Measurements from ENCODE around the gene RBMS3. TPM values are rescaled to one million over a fixed set of nuclear protein-coding genes. Genes with fewer than 3 reads are reported as not detected.

RBMS3 gene
- total RNA-seq, 1 donor from 2014 or later, result 0.47 TPM

GRCh38 chr3:29958816-29959215 is 677.9 kb downstream of the RBMS3 start:
- H3K27ac ChIP-seq, result no peak overlapping the region
- no peaks in the 10 kb centered on the region for H3K9me3 ChIP-seq (ENCODE audit: low read depth)
- TF ChIP-seq CTCF (IDR thresholded peaks at IDR 0.05), result no peak
- no peaks in the 10 kb centered on the region for H3F3A ChIP-seq (ENCODE audit: low read depth)
- no peak overlapping the region for H3K9ac ChIP-seq
- no peaks in the 10 kb centered on the region for H3K27me3 Mint-ChIP-seq (ENCODE audit: insufficient read depth, low read depth)
- peaks cover 4% of the 10 kb centered on the region for H3K36me3 Mint-ChIP-seq
- H3K79me2 ChIP-seq (ENCODE audit: low read depth), result no peaks in the 10 kb centered on the region
- peaks cover 11% of the 10 kb centered on the region for H3K4me1 ChIP-seq
- no peak overlapping the region for H2AFZ ChIP-seq (replicated peaks)
- H3K4me1 Mint-ChIP-seq, result peaks cover 10% of the 10 kb centered on the region
- H3K36me3 ChIP-seq, result no peaks in the 10 kb centered on the region
- no peak for DNase-seq (ENCODE audit: low spot score)
- no peak overlapping the region for H3K4me3 Mint-ChIP-seq
- no peak overlapping the region for H3K4me2 ChIP-seq
- H3K27ac Mint-ChIP-seq, result peak overlapping the region; percentile 9
- no peak overlapping the region for H3K4me3 ChIP-seq
- no peaks in the 10 kb centered on the region for H4K20me1 ChIP-seq (ENCODE audit: low read depth)
- H3K27me3 ChIP-seq, result no peaks in the 10 kb centered on the region
- H3K9me3 Mint-ChIP-seq, result peaks cover 18% of the 10 kb centered on the region

- H3K9ac ChIP-seq, result no peak overlapping the region
- H3K36me3 Mint-ChIP-seq, result peaks cover 7% of the 10 kb centered on the region
- peaks cover 19% of the 10 kb centered on the region for H3K9me3 Mint-ChIP-seq
- H3K27ac ChIP-seq, result no peak overlapping the region
- peaks cover 9% of the 10 kb centered on the region for H3K9me3 ChIP-seq (ENCODE audit: low read depth)
- H3K27me3 ChIP-seq, result no peaks in the 10 kb centered on the region
- peaks cover 5% of the 10 kb centered on the region for H3K36me3 ChIP-seq
- DNase-seq (ENCODE audit: low spot score), result no peak
- peaks cover 22% of the 10 kb centered on the region for H3K4me1 ChIP-seq
- peaks cover 2% of the 10 kb centered on the region for H3K27me3 Mint-ChIP-seq (ENCODE audit: insufficient read depth, low read depth)
- no peaks in the 10 kb centered on the region for H4K20me1 ChIP-seq (ENCODE audit: low read depth)
- H3F3A ChIP-seq (ENCODE audit: low read depth), result peaks cover 28% of the 10 kb centered on the region
- no peak overlapping the region for H3K4me3 Mint-ChIP-seq
- peak overlapping the region; percentile 15 for H3K4me2 ChIP-seq
- peaks cover 15% of the 10 kb centered on the region for H3K4me1 Mint-ChIP-seq
- peak overlapping the region; percentile 74 for H3K27ac Mint-ChIP-seq
- H3K79me2 ChIP-seq (ENCODE audit: low read depth), result no peaks in the 10 kb centered on the region
- H2AFZ ChIP-seq (replicated peaks), result no peak overlapping the region
- no peak overlapping the region for H3K4me3 ChIP-seq
- TF ChIP-seq EZH2 (IDR thresholded peaks at IDR 0.05) (no peak), EZH2phosphoT487 (IDR thresholded peaks at IDR 0.05) (no peak), CTCF (IDR thresholded peaks at IDR 0.05) (no peak)
These were observed 691.0 kb downstream of the RBMS3 start for GRCh38 chr3:29971895-29972294.

- H2AFZ ChIP-seq (replicated peaks), result no peak overlapping the region
- TF ChIP-seq EZH2 (IDR thresholded peaks at IDR 0.05), result no peak
- no peak for TF ChIP-seq EZH2phosphoT487 (IDR thresholded peaks at IDR 0.05)
- TF ChIP-seq CTCF (IDR thresholded peaks at IDR 0.05), result no peak
- H3K4me1 Mint-ChIP-seq, result peaks cover 15% of the 10 kb centered on the region
- peak overlapping the region; percentile 36 for H3K27ac ChIP-seq
- no peak overlapping the region for H3K9ac ChIP-seq
- H3K27me3 Mint-ChIP-seq (ENCODE audit: insufficient read depth, low read depth), result peaks cover 2% of the 10 kb centered on the region
- no peak overlapping the region for H3K4me3 ChIP-seq
- H3K79me2 ChIP-seq (ENCODE audit: low read depth), result no peaks in the 10 kb centered on the region
- peak; percentile 54 for DNase-seq (ENCODE audit: low spot score)
- no peaks in the 10 kb centered on the region for H3K27me3 ChIP-seq
- H3K9me3 Mint-ChIP-seq, result peaks cover 18% of the 10 kb centered on the region
- H4K20me1 ChIP-seq (ENCODE audit: low read depth), result no peaks in the 10 kb centered on the region
- H3K27ac Mint-ChIP-seq, result no peak overlapping the region
- H3K4me2 ChIP-seq, result peak overlapping the region; percentile 15
- H3K4me1 ChIP-seq, result peaks cover 22% of the 10 kb centered on the region
- peaks cover 7% of the 10 kb centered on the region for H3K36me3 Mint-ChIP-seq
- H3F3A ChIP-seq (ENCODE audit: low read depth), result peaks cover 28% of the 10 kb centered on the region
- H3K9me3 ChIP-seq (ENCODE audit: low read depth), result peaks cover 9% of the 10 kb centered on the region
- H3K36me3 ChIP-seq, result peaks cover 5% of the 10 kb centered on the region
- no peak overlapping the region for H3K4me3 Mint-ChIP-seq
These were observed 691.6 kb downstream of the RBMS3 start for GRCh38 chr3:29972320-29972993.
